Ishikawa (cell line): Measurements from ENCODE around the gene FIS1.

Experiments
- CEBPB ChIP-seq: IDR thresholded peaks from 2 replicates; pipeline ENCODE4 v1.6.1; 2012
- EGR1 ChIP-seq: IDR thresholded peaks from 2 replicates; pipeline ENCODE4 v1.6.1; 2012
- EP300 ChIP-seq: IDR thresholded peaks from 2 replicates; pipeline ENCODE4 v1.6.1; 2012; ENCODE audit warnings: borderline replicate concordance
- MAX ChIP-seq: IDR thresholded peaks from 2 replicates; pipeline ENCODE4 v1.6.1; 2012
- RAD21 ChIP-seq: IDR thresholded peaks from 2 replicates; pipeline ENCODE4 v1.6.1; 2012; ENCODE audit warnings: low read depth
- REST ChIP-seq: IDR thresholded peaks from 2 replicates; pipeline ENCODE4 v1.6.1; 2012; ENCODE audit warnings: low read depth, mild to moderate bottlenecking
- TAF1 ChIP-seq: IDR thresholded peaks from 2 replicates; pipeline ENCODE4 v1.6.1; 2012; ENCODE audit warnings: low read depth, mild to moderate bottlenecking
- TCF12 ChIP-seq: IDR thresholded peaks from 2 replicates; pipeline ENCODE4 v1.6.1; 2012; ENCODE audit warnings: low read depth
- TEAD4 ChIP-seq: IDR thresholded peaks from 2 replicates; pipeline ENCODE4 v1.6.1; 2012
- YY1 ChIP-seq: IDR thresholded peaks from 2 replicates; pipeline ENCODE4 v1.6.1; 2012; ENCODE audit warnings: low read depth

- TF ChIP-seq EGR1 (no peak), EP300 (no peak), MAX (no peak), YY1 (no peak), TEAD4 (no peak), CEBPB (no peak), REST (no peak), RAD21 (no peak), TCF12 (no peak), TAF1 (no peak)
Observed at GRCh38 chr7:101195884-101196283, 49.0 kb downstream of the FIS1 start.
